Natural killer cell (primary cell): ENCODE data around the gene KBTBD2. TPM values are rescaled to one million over a fixed set of nuclear protein-coding genes. Genes with fewer than 3 reads are reported as not detected.
A peak's percentile ranks its signal among the peaks of the same experiment; 100 is the strongest.

Experiments used
- ATAC-seq, 3 donors: fragments of 150-1000 bp in 2 of 3; fragments of 200-7000 bp in 1 of 3; cut with Tn5 transposase; 1 replicate in 1 of 3; 2 replicates in 2 of 3; pipeline ENCODE4 v1.10.0; 2021; ENCODE audit warnings: mild to moderate bottlenecking in 2 of 3, moderate library complexity in 2 of 3
- DNase-seq, 2 donors: peaks; one replicate each; pipeline versions ENCODE4 v3.0.0 to v3.0.0-alpha.2; 2013 to 2021; ENCODE audit warnings: mixed read lengths in 1 of 2
- H3K27ac ChIP-seq: one replicate; pipeline ENCODE4 v1.5.1; 2013; ENCODE audit warnings: mild to moderate bottlenecking, low read length
- H3K27me3 ChIP-seq: one replicate; pipeline ENCODE4 v1.6.1; 2013; ENCODE audit warnings: low read length; ENCODE audit not compliant: control insufficient read depth, insufficient read depth
- H3K36me3 ChIP-seq: one replicate; pipeline ENCODE4 v1.6.1; 2013; ENCODE audit warnings: low read length; ENCODE audit not compliant: control insufficient read depth, insufficient read depth
- H3K4me1 ChIP-seq: one replicate; pipeline ENCODE4 v1.6.1; 2013; ENCODE audit warnings: low read length; ENCODE audit not compliant: control insufficient read depth, insufficient read depth
- H3K4me3 ChIP-seq: one replicate; pipeline ENCODE4 v1.5.1; 2013; ENCODE audit warnings: low read length
- H3K9me3 ChIP-seq: one replicate; pipeline ENCODE4 v1.6.1; 2013; ENCODE audit warnings: low read length; ENCODE audit not compliant: control insufficient read depth, insufficient read depth
- H3K27ac Mint-ChIP-seq, 2 donors: one replicate each; pipeline ENCODE4 v1.8.0; 2022; ENCODE audit warnings: mild to moderate bottlenecking in 2 of 2, mixed read lengths in 2 of 2, moderate library complexity in 1 of 2
- H3K27me3 Mint-ChIP-seq, 2 donors: one replicate each; pipeline ENCODE4 v1.8.0; 2022; ENCODE audit warnings: low read depth in 2 of 2, mixed read lengths in 2 of 2
- H3K36me3 Mint-ChIP-seq: one replicate; pipeline ENCODE4 v1.8.0; 2022; ENCODE audit warnings: mixed read lengths
- H3K4me1 Mint-ChIP-seq, 2 donors: one replicate each; pipeline ENCODE4 v1.8.0; 2022; ENCODE audit warnings: mixed read lengths in 2 of 2
- H3K4me3 Mint-ChIP-seq: one replicate; pipeline ENCODE4 v1.8.0; 2022; ENCODE audit warnings: mild to moderate bottlenecking, moderate library complexity, mixed read lengths
- H3K9me3 Mint-ChIP-seq, 2 donors: one replicate each; pipeline ENCODE4 v1.8.0; 2022; ENCODE audit warnings: mixed read lengths in 2 of 2
- CTCF ChIP-seq: fragments of 200-600 bp; IDR thresholded peaks from one replicate; pipeline ENCODE4 v1.8.0; 2022; ENCODE audit warnings: antibody characterized with exemption
- WGBS: methylation state at CpG from one replicate; pipeline ENCODE4 v1.1.7; 2013; ENCODE audit warnings: missing lambda C conversion rate; ENCODE audit not compliant: insufficient coverage; 5-methylcytosine and 5-hydroxymethylcytosine counted together
- intact Hi-C: fragments of 100-400 bp; cut with micrococcal nuclease; formaldehyde crosslinking; loops from one replicate; pipeline ENCODE4 v1.14.2; 2022
- total RNA-seq, 4 donors: library from RNA; stranded (reverse); fragments of 120-200 nt in 1 of 4; gene quantifications; one replicate each; pipeline versions ENCODE4 v1.2.3 to v1.2.4, GENCODE V29; 2013 to 2022

The KBTBD2 gene
- total RNA-seq, 3 donors from 2014 or later (not counting 1 experiment from before 2014, with no cell fraction given), result 124 to 161 (median 150) TPM

- H3K36me3 Mint-ChIP-seq, result no peaks in the 10 kb centered on the region
- H3K4me1 Mint-ChIP-seq, result peaks cover 33 to 34% of the 10 kb centered on the region in 2 donors
- Histone ChIP-seq H3K4me3 (no peak overlapping the region), H3K36me3 (no peaks in the 10 kb centered on the region), H3K4me1 (peaks cover 13% of the 10 kb centered on the region), H3K27ac (no peak overlapping the region), H3K9me3 (no peaks in the 10 kb centered on the region), H3K27me3 (no peaks in the 10 kb centered on the region)
- intact Hi-C loops, result loop anchor here (5.0 kb wide), 4 partner anchors 47 to 397 kb away; partner anchors contain the start of genes AVL9 and RP9
- H3K9me3 Mint-ChIP-seq, result no peaks in the 10 kb centered on the region
- no peak for DNase-seq
- ATAC-seq, result no peak
- 98% methylated on average over 3 of the region's 4 CpGs for WGBS
- peaks cover 0 to 3% of the 10 kb centered on the region in 2 donors for H3K27me3 Mint-ChIP-seq
- TF ChIP-seq CTCF, result no peak
- peak overlapping the region; percentile 96 to 99 for H3K27ac Mint-ChIP-seq
- H3K4me3 Mint-ChIP-seq, result peak overlapping the region; percentile 9
Measured at GRCh38 chr7:32894171-32894570, 2.6 kb upstream of the KBTBD2 start.

GRCh38 chr7:32893722-32894121, 2.2 kb upstream of the KBTBD2 start:
- no peak for TF ChIP-seq CTCF
- peaks cover 17% of the 10 kb centered on the region for H3K4me1 ChIP-seq
- H3K9me3 Mint-ChIP-seq, result no peaks in the 10 kb centered on the region
- H3K4me3 Mint-ChIP-seq, result peak overlapping the region; percentile 15
- no peaks in the 10 kb centered on the region for H3K36me3 ChIP-seq
- ATAC-seq (no peak), DNase-seq (no peak)
- H3K9me3 ChIP-seq, result no peaks in the 10 kb centered on the region
- H3K27ac ChIP-seq, result no peak overlapping the region
- H3K27me3 ChIP-seq, result no peaks in the 10 kb centered on the region
- no peaks in the 10 kb centered on the region for H3K36me3 Mint-ChIP-seq
- WGBS, result 100% methylated on average over 3 of the region's 3 CpGs
- peaks cover 35 to 38% of the 10 kb centered on the region in 2 donors for H3K4me1 Mint-ChIP-seq
- H3K4me3 ChIP-seq, result no peak overlapping the region
- H3K27ac Mint-ChIP-seq, result peak overlapping the region; percentile 96 to 99
- intact Hi-C loops, result loop anchor here (2.0 to 5.0 kb wide), 5 partner anchors 46 to 396 kb away; partner anchors contain the start of genes AVL9, NT5C3A and RP9
- peaks cover 0 to 3% of the 10 kb centered on the region in 2 donors for H3K27me3 Mint-ChIP-seq

GRCh38 chr7:32893207-32893524, 1.6 kb upstream of the KBTBD2 start:
- peak overlapping the region; percentile 95 for H3K4me3 Mint-ChIP-seq
- DNase-seq, result peak in 1 of 2 donors; percentile 51
- H3K27ac ChIP-seq, result peak overlapping the region; percentile 99
- no peaks in the 10 kb centered on the region for H3K9me3 Mint-ChIP-seq
- H3K27me3 ChIP-seq, result no peaks in the 10 kb centered on the region
- peak overlapping the region; percentile 96 to 99 for H3K27ac Mint-ChIP-seq
- peaks cover 0 to 3% of the 10 kb centered on the region in 2 donors for H3K27me3 Mint-ChIP-seq
- TF ChIP-seq CTCF, result no peak
- intact Hi-C loops, result loop anchor here (2.0 to 5.0 kb wide), 5 partner anchors 46 to 396 kb away; partner anchors contain the start of genes AVL9, NT5C3A and RP9
- H3K36me3 ChIP-seq, result no peaks in the 10 kb centered on the region
- peaks cover 21% of the 10 kb centered on the region for H3K4me1 ChIP-seq
- ATAC-seq, result no peak
- H3K9me3 ChIP-seq, result no peaks in the 10 kb centered on the region
- H3K4me3 ChIP-seq, result no peak overlapping the region
- no peaks in the 10 kb centered on the region for H3K36me3 Mint-ChIP-seq
- WGBS, result 88% methylated on average over 3 of the region's 4 CpGs
- peaks cover 41 to 43% of the 10 kb centered on the region in 2 donors for H3K4me1 Mint-ChIP-seq
